Activated B cell treated with CpG ODN at 0.5 μM for 24 hours (primary cell): ENCODE data around the gene ARHGAP15. TPM values are rescaled to one million over a fixed set of nuclear protein-coding genes. Genes with fewer than 3 reads are reported as not detected.

ENCODE experiments used
- ATAC-seq: fragments of 200-7000 bp; cut with Tn5 transposase; one replicate; pipeline ENCODE4 v1.10.0; 2021; ENCODE audit warnings: low read depth, mild to moderate bottlenecking, moderate library complexity
- CTCF ChIA-PET: fragments of 350-600 bp; sonication (Branson Sonifier 250); formaldehyde crosslinking; loops from one replicate; lab custom pipeline; 2021; ENCODE audit warnings: antibody characterized with exemption; lab: Charles Lee
- POLR2A ChIA-PET: fragments of 350-600 bp; sonication (Branson Sonifier 250); formaldehyde crosslinking; loops from one replicate; lab custom pipeline; 2021; ENCODE audit warnings: antibody characterized with exemption; lab: Charles Lee
- DNase-seq: peaks from one replicate; pipeline ENCODE4 v3.0.0; 2022
- H3K27ac Mint-ChIP-seq: one replicate; pipeline ENCODE4 v1.8.0; 2020; ENCODE audit warnings: mixed read lengths
- H3K27me3 Mint-ChIP-seq: one replicate; pipeline ENCODE4 v1.8.0; 2021; ENCODE audit warnings: mixed read lengths
- H3K36me3 Mint-ChIP-seq: one replicate; pipeline ENCODE4 v1.8.0; 2021; ENCODE audit warnings: low read depth, mixed read lengths
- H3K4me1 Mint-ChIP-seq: one replicate; pipeline ENCODE4 v1.8.0; 2021; ENCODE audit warnings: mixed read lengths
- H3K4me3 Mint-ChIP-seq: one replicate; pipeline ENCODE4 v1.8.0; 2020; ENCODE audit warnings: mild to moderate bottlenecking, mixed read lengths
- H3K9me3 Mint-ChIP-seq: one replicate; pipeline ENCODE4 v1.8.0; 2020; ENCODE audit warnings: mixed read lengths
- intact Hi-C: fragments of 100-400 bp; cut with micrococcal nuclease; formaldehyde crosslinking; loops from one replicate; pipeline ENCODE4 v1.15.1; 2024
- total RNA-seq: library from RNA; stranded (reverse); gene quantifications from 2 replicates; pipeline ENCODE4 v1.2.3, GENCODE V29; 2022
- TF ChIP-seq, protein P1 (sequence below): fragments of 200-600 bp; IDR thresholded peaks from one replicate; pipeline ENCODE4 v1.8.0; 2022; ENCODE audit warnings: antibody characterized with exemption, mild to moderate bottlenecking

ARHGAP15 gene
- total RNA-seq, 1 donor from 2014 or later: 112 TPM

DNA sequence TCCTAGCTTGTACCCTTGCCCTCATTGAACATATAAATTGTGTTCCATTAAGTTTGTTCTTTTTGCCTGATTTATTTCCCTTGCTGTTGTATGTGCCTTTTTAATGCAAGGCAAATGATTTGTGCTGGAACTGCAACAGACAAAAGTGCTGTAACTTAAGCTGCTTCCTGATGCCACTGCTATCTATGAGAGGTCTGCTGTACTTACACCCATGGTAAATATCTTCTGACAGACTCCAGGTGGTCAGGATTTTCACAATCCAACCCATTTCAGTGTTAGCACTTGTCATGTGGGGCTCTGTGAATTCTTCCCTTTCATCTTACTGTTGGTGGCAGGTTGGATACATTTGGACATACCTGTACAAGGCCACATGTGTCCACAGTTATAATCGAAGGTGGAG lies 63.5 kb downstream of the ARHGAP15 start:
- Mint-ChIP-seq H3K27ac (no peak overlapping the region), H3K36me3 (peaks cover 41% of the 10 kb centered on the region), H3K27me3 (no peaks in the 10 kb centered on the region), H3K4me3 (no peak overlapping the region), H3K4me1 (peaks cover 13% of the 10 kb centered on the region), H3K9me3 (no peaks in the 10 kb centered on the region)
- ATAC-seq (no peak), DNase-seq (no peak)
- TF ChIP-seq, protein P1, sequence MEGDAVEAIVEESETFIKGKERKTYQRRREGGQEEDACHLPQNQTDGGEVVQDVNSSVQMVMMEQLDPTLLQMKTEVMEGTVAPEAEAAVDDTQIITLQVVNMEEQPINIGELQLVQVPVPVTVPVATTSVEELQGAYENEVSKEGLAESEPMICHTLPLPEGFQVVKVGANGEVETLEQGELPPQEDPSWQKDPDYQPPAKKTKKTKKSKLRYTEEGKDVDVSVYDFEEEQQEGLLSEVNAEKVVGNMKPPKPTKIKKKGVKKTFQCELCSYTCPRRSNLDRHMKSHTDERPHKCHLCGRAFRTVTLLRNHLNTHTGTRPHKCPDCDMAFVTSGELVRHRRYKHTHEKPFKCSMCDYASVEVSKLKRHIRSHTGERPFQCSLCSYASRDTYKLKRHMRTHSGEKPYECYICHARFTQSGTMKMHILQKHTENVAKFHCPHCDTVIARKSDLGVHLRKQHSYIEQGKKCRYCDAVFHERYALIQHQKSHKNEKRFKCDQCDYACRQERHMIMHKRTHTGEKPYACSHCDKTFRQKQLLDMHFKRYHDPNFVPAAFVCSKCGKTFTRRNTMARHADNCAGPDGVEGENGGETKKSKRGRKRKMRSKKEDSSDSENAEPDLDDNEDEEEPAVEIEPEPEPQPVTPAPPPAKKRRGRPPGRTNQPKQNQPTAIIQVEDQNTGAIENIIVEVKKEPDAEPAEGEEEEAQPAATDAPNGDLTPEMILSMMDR: no peak
- intact Hi-C loops: no loop called here
- POLR2A ChIA-PET: interaction anchor here (1.5 kb wide), 1 partner anchor 14 kb away, joined by 4 read pairs; no protein-coding TSS in a partner anchor
- CTCF ChIA-PET: no interaction called here

DNA sequence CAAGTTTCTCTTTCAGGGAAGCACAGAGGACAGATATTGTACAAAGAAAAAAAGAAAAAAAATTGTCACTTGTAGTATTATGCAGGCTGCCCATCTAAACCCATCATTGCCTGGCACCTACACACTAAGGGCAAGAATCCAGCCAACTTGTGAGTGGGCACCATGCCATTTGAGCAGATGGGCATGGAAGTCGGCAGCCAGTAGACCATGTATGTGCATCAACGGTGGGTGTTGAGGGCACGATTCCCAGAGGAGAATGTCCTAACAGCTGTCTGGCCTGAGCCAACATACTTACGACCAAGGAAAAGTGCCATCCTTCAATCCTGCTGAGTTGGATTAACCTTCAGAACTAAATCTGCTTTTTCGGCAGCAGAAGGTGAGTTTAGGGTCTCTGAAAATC lies 63.9 kb downstream of the ARHGAP15 start:
- DNase-seq (no peak), ATAC-seq (no peak)
- Mint-ChIP-seq H3K9me3 (no peaks in the 10 kb centered on the region), H3K4me3 (no peak overlapping the region), H3K4me1 (peaks cover 11% of the 10 kb centered on the region), H3K27ac (no peak overlapping the region), H3K27me3 (no peaks in the 10 kb centered on the region), H3K36me3 (peaks cover 41% of the 10 kb centered on the region)
- POLR2A ChIA-PET: interaction anchor here (1.5 kb wide), 1 partner anchor 14 kb away, joined by 4 read pairs; no protein-coding TSS in a partner anchor
- TF ChIP-seq, protein P1: no peak
- intact Hi-C loops: no loop called here
- CTCF ChIA-PET: no interaction called here

DNA sequence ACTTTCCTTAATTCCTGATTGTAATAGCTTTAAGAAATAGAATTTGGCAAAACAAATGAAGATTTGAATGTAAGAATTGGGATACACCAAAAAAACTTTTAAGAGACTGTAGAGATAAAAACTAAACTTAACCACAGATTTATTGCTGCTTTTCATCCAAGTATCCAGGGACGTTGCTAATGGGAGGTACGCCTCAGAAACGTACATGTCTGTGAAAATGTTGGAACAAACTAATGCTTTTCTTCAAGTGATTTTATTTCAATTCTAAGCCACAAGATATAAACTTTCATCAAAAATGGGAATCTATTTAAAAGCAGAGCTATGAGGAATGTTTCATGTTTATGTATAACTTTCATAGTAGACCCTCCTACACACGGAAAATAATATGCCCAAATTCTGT lies 66.3 kb downstream of the ARHGAP15 start:
- intact Hi-C loops: no loop called here
- H3K4me1 Mint-ChIP-seq: peaks cover 6% of the 10 kb centered on the region
- H3K36me3 Mint-ChIP-seq: peaks cover 36% of the 10 kb centered on the region
- H3K4me3 Mint-ChIP-seq: no peak overlapping the region
- no peaks in the 10 kb centered on the region for H3K27me3 Mint-ChIP-seq
- H3K9me3 Mint-ChIP-seq: no peaks in the 10 kb centered on the region
- no peak overlapping the region for H3K27ac Mint-ChIP-seq
- ChIA-PET CTCF (no interaction called here), POLR2A (no interaction called here)
- DNase-seq (no peak), ATAC-seq (no peak)
- TF ChIP-seq, protein P1: no peak

DNA sequence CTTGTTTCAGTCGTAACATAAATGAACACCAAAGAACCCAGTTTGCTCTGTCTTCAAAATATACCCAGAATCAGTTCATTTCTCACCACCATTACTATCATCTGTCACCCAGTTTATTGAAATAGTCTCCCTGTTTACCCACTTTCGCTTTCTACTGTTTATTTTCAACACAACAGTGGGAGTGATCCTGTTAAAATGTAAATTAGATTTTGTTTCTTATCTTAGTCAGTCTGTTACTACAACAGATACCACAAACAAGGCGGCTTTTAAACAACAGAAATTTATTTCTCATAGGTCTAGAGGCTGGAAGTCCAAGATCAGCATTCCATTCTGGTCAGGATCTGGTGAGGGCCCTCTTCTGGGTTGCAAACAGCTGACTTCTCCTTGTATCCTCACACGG lies 74.8 kb downstream of the ARHGAP15 start:
- peaks cover 28% of the 10 kb centered on the region for H3K4me1 Mint-ChIP-seq
- TF ChIP-seq, protein P1: no peak
- CTCF ChIA-PET: interaction anchor here (1.0 to 5.6 kb wide), 3 partner anchors 48 to 92 kb away, joined by 3 to 37 read pairs (median 27); no protein-coding TSS in a partner anchor
- POLR2A ChIA-PET: interaction anchor here (0.6 kb wide), 1 partner anchor 93 kb away, joined by 3 read pairs; no protein-coding TSS in a partner anchor
- H3K27ac Mint-ChIP-seq: no peak overlapping the region
- no peaks in the 10 kb centered on the region for H3K9me3 Mint-ChIP-seq
- no peak for DNase-seq
- ATAC-seq: no peak
- intact Hi-C loops: loop anchor here (2.0 kb wide), 2 partner anchors 15 to 19 kb away; no protein-coding TSS in a partner anchor
- H3K4me3 Mint-ChIP-seq: no peak overlapping the region
- peaks cover 69% of the 10 kb centered on the region for H3K36me3 Mint-ChIP-seq
- H3K27me3 Mint-ChIP-seq: no peaks in the 10 kb centered on the region

DNA sequence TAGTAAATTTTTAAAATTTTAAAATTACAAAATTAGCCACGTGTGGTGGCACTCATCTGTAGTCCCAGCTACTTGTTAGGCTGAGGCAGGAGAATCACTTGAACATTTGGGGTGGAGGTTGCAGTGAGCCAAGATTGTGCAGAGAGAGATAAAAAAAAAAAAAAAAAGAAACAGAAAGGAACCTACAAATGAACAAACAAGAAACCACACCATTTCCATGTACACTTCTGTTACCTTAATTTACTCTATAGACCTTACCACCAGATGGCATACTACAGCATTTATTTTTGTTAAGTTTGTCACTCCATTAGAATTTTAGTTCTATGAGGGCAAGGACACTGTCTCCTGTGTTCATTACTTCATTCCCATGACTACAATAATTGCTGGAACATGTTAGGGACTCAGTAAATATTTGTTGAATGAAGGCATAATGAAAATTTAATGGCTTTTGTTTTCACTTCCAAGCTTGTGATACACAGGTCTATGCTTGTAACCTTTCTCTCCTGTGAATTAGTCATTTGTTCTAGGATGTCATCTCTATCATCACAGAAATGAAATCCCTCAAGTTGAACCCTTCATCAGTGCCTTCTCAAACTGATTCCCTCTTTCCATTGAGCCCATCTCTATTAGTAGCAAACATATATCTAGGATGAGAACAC lies 76.0 kb downstream of the ARHGAP15 start:
- H3K27me3 Mint-ChIP-seq: no peaks in the 10 kb centered on the region
- TF ChIP-seq, protein P1: no peak
- ATAC-seq (peak; percentile 42), DNase-seq (no peak)
- H3K9me3 Mint-ChIP-seq: no peaks in the 10 kb centered on the region
- H3K36me3 Mint-ChIP-seq: peaks cover 76% of the 10 kb centered on the region
- ChIA-PET CTCF (interaction anchor here (0.6 to 5.6 kb wide), 7 partner anchors 12 to 171 kb away, joined by 3 to 37 read pairs (median 4); no protein-coding TSS in a partner anchor), POLR2A (interaction anchor here (0.5 kb wide), 1 partner anchor 57 kb away, joined by 9 read pairs; no protein-coding TSS in a partner anchor)
- H3K4me1 Mint-ChIP-seq: peaks cover 28% of the 10 kb centered on the region
- no peak overlapping the region for H3K4me3 Mint-ChIP-seq
- peak overlapping the region; percentile 26 for H3K27ac Mint-ChIP-seq
- intact Hi-C loops: loop anchor here (1.0 to 2.0 kb wide), 4 partner anchors 14 to 94 kb away; no protein-coding TSS in a partner anchor
